Bone marrow (tissue), 2 donors: ENCODE data around the gene RFX7.

Experiments used
- DNase-seq, 2 donors: peaks; one replicate each; lab custom pipeline; 2025; lab: John Stamatoyannopoulos, UW

RFX7 gene

GRCh38 chr15:56126409-56126808 is 117.3 kb downstream of the RFX7 start:
- no peak for DNase-seq

GRCh38 chr15:56124391-56124790 is 119.3 kb downstream of the RFX7 start:
- DNase-seq: no peak

GRCh38 chr15:56105855-56106254 is 137.8 kb downstream of the RFX7 start:
- DNase-seq: no peak

GRCh38 chr15:56102441-56102840 is 141.2 kb downstream of the RFX7 start:
- DNase-seq: no peak

DNA sequence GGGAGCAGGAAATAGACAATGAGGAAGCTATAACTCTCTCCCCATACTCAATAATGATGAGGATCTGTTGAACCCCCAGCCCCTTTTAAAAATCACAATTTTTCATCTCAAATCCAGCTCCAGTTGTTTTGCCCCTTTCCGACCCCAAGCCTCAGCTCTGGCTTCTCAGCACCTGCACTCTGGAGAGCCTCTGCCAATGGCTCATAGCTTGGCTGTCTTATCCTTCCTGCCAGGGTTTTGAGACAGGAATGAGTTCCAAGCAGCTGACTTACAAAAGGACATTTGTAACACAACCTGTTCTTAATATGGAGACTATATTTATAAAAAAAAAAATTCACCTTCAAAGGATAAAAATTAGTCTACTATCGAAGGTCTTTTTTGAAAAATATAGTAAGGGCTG is 144.4 kb downstream of the RFX7 start:
- no peak for DNase-seq

DNA sequence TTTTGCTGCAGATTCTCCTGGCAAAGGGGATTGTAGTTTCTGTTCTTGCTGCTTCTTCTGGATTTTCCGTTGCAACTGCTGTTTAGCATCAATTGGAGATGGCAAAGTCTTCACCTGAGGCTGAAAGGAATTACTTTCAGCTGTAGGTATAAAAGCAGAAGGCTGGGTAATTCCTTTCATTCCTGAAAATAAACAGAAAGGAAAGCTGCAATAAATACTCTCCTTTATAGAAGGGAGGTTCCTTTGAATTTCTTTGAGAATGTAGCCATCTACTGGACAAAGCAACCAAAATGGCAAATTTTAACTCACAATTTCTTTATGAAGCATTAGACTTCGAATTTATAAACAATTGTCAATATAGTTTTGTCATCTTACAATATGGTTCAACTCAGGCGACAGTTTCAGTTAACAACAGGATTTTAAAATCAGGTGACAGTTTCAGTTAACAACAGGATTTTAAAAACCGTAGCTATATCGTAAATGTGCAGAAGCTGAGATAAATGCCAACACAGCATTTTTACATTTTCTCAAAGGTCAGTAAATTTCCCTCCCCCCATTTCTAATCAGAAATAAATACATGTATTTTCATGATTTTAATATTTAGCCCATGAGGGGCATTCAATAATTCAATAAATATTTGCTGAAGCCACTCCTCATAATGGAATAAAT is 145.3 kb downstream of the RFX7 start:
- no peak for DNase-seq

DNA sequence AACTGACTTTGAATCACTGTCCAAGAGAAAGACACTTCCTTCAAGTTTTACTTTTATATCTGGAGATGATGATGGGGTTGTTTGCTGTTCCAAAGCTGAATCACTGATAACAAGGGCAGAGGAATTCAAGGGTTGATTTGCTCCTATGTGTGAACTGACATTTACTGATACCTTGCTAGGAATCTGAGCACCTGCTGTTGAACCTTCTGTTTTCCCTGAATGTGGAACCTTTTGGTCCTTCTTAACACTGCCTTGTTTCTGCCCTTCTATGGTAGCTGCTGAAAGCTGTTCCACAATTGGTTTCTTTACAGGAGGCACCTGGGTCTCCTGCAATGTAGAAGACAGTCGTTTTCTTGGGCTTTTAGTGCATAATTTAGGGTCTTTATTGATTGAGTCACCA is 148.3 kb downstream of the RFX7 start:
- no peak for DNase-seq

DNA sequence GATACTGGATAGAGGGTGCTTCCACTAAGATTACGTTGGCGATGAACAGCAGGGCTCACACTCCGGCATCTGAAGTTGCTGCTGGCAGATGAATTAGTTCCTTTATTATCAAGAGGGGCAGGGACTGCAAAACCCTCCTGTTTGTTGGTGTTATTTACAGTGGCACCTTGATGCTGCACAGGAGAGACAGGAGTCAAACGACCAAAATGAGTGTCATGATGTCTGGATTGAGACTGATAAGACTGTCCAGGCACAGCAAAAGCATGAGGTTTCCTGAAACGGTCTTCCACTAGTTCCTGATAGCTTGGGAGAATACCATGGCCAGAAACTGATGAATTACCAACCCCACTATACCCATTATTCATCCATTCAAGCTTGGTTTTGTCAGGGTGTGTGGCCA is 149.5 kb downstream of the RFX7 start:
- DNase-seq: no peak

DNA sequence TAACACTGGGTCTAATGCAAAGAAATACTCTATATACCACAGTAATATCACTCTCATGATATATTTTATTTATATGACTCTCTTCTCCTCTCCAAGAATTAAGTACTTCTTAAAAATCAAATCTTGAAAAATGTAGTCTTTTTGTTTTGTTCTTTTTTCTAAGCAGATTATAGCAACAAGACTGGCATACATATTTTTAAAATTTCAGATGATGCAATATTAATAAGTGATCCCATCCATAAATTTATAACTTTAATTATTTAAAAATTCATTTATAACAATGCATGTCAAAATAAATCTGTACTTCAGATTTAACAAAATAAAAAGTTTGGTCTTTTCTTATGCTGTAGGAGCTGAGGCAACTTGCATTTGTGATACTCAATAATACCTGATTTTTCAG is 155.3 kb downstream of the RFX7 start:
- DNase-seq: no peak

DNA sequence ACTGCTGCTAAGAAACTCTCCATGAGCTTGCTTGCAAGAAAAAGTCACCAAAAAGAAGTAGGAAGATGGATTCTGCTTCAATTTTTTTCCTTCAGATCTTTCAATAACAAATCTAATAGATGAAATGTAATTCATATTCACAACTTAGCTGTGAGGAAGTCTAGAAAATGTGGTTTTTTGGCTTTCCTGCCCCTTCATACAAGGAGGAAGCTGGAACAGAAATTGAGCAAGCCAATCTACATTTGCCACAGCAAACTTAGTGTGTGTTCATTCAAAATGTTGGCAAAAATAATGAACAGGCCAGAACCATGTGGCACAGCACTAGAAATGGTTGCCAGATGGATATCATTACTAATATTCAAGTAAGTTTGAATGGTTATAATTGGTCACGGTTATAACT is 157.1 kb downstream of the RFX7 start:
- no peak for DNase-seq

DNA sequence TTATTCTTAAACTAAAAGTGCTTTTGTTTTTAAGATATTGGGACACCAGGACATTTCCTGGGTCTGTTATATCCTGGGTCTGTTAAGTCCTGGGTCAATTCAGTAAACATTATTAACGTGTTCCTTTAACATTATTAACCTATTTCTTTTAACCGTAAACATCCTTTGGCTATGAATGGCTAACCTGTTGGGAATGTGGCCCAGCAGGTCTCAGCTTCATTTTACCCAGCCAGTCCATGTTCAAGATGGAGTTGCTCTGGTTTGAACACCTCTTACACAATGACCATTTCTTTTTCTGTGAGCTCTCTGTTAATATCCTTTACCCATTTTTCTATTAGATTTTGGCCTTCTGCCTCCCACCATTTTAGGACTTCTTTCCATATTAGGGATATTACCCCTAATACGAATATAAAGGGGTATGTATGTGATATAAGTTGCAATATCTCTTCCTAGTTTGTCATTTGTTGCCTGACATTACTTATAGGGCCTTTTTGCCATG is 161.4 kb downstream of the RFX7 start:
- DNase-seq: no peak

DNA sequence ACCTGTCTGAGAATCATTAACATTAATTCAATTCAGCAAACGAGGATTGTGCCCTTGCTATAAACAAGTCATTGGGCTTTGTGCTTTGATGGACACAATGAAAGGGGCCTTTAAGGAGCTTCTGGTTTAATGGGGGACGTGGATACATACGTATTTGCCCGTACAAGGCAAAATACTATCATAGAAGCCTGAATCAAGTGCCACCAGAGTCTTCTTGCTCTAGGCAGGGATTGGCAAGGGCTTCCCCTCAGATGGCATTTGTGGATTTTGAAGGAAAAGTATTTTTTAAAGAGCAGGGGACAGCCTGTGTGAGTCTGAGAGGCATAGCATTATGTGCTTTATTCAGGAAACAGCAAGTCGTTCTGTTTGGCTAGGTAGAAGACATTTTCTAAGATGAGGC is 166.6 kb downstream of the RFX7 start:
- DNase-seq: no peak

- DNase-seq: no peak
Measured at GRCh38 chr15:56076640-56077039, 167.0 kb downstream of the RFX7 start.

- no peak for DNase-seq
Measured at GRCh38 chr15:56074481-56075265, 169.0 kb downstream of the RFX7 start.

DNA sequence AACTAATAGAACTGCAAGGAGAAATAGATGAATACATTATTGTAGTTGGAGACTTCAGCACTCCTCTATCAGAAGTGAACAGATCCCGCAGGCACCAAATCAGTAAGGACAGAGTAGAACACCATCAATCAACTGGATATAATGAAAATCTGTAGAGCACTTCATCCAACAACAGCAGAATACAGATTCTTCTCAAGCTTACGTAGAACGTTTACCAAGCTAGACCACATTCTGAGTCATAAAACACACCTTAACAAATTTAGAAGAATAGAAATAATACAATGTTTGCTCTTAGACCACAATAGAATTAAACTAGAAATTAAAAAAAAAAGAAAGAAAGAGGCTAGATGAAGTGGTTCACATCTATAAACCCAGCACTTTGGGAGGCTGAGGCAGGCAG is 179.5 kb downstream of the RFX7 start:
- no peak for DNase-seq

- DNase-seq: no peak
Measured at GRCh38 chr15:56059716-56060115, 184.0 kb downstream of the RFX7 start.

DNA sequence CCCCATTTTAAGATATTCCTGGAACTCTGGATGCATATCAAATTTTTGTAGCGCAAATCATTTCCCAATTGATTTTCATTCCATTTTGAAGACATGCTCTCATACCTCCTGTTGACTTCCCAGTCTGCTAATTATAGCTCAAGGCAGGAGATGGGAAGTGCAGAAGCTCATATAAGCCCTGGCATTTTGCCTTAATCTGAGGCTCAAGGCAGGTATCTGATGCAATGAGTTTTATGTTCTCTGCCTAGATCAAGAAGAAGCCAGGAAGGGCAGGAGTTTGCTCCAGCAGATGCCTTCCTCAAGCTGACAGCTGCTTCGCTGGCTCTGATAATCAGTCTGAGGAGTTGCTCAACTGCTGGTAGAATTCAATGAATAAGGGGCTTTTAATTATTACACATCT is 184.7 kb downstream of the RFX7 start:
- DNase-seq: no peak

DNA sequence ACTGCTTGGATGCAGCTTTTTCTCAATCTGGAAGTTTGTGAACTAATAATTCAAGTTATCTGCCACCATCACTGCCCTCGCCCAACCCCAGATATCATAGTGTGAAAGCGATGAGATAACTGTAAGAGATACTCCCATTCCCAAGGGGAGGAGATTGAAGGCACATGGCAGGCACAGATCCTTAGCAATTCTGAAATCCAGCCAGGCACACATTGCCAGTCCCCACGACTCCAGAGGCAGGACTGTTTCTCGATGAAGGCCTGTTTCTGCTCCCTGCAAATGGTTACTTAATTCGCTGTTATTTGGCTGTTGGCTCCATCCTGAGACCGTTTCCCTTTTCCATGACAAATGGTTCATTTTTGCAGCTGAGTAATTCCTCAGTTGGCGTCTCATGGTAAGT is 187.1 kb downstream of the RFX7 start:
- DNase-seq: no peak

GRCh38 chr15:56053046-56053400 is 190.7 kb downstream of the RFX7 start:
- DNase-seq: no peak

- peak in 1 of 2 donors; percentile 56 for DNase-seq
Measured at GRCh38 chr15:56052395-56053045, 191.2 kb downstream of the RFX7 start.

GRCh38 chr15:56051676-56052075 is 192.0 kb downstream of the RFX7 start:
- no peak for DNase-seq

- DNase-seq: no peak
Measured at GRCh38 chr15:56049577-56049976, 194.1 kb downstream of the RFX7 start.

DNA sequence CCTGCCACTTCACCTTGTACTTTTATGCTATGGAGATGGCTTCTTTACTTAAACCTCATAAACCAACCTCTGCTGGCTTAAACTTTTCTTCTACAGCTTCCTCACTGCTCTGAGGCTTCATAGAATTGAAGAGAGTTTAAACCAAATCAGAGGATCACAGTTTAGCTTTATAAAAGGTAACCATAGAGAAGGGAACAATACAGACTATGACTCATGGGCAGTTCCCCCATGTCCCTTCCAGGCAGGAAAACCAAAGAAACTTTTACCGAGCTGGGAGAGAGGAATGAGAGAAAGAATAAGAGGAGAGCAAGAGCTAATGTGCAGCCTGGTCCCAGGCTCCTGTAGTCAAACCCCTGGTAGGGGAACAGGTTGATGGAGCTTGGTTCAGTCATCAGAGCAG is 196.3 kb downstream of the RFX7 start:
- DNase-seq: no peak
